Measurements from ENCODE around the gene FBN2. TPM values are rescaled to one million over a fixed set of nuclear protein-coding genes. Genes with fewer than 3 reads are reported as not detected.
"Not testable (repeated sequence)": the region's sequence is repeated elsewhere in the genome, so short reads cannot be mapped to it uniquely, and the experiment has no call there.

The FBN2 gene
- total RNA-seq, 1 experiment from 2014 or later, result not detected

GRCh38 chr5:128406803-128407202 lies 131.2 kb downstream of the FBN2 start:
- no peaks in the 10 kb centered on the region for H4K20me1 ChIP-seq (ENCODE audit: insufficient read depth, low read depth, low read length)
- H3K27me3 ChIP-seq (ENCODE audit: low read length), result no peaks in the 10 kb centered on the region
- H3K9me3 ChIP-seq (ENCODE audit: low read length), result no peaks in the 10 kb centered on the region
- H3K4me1 ChIP-seq (ENCODE audit: low read length), result no peaks in the 10 kb centered on the region
- H3K36me3 ChIP-seq (ENCODE audit: insufficient read depth, low read length), result no peaks in the 10 kb centered on the region
- no peak overlapping the region for H3K4me2 ChIP-seq (ENCODE audit: low read depth, low read length, poor library complexity, severe bottlenecking)
- no peak overlapping the region for H3K4me3 ChIP-seq (ENCODE audit: low read length)
- DNase-seq, result no peak
- no peak overlapping the region for H3K27ac ChIP-seq (ENCODE audit: low read length)
- no peak overlapping the region for H2AFZ ChIP-seq (ENCODE audit: low read length)
- no peak overlapping the region for H3K9ac ChIP-seq (ENCODE audit: low read length)
- no peaks in the 10 kb centered on the region for H3K79me2 ChIP-seq (ENCODE audit: low read length)
- no peaks in the 10 kb centered on the region for H3K9me2 ChIP-seq (replicated peaks; ENCODE audit: insufficient read depth, low read length)

DNA sequence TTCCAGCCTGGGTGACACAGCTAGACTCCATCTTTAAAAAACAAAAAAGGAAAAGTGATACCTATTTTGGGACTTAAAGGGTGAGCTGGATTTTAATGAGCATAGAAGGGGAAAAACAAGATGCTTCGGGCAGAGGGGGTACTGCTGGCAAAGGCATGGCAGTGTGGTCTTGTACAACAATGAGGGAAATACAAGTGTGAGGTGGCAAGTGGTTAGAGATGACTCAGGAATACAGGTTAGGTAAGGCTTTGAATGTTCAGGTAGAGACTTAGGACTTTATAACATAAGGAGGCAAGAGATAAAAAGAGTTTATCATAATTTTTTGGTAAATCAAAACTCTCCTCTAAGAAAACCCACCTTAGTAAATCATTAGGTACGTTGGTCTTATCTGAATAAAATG lies 132.9 kb downstream of the FBN2 start:
- Histone ChIP-seq H3K4me2 (ENCODE audit: low read depth, low read length, poor library complexity, severe bottlenecking) (no peak overlapping the region), H3K9me2 (replicated peaks; ENCODE audit: insufficient read depth, low read length) (no peaks in the 10 kb centered on the region), H3K9ac (ENCODE audit: low read length) (no peak overlapping the region), H3K27ac (ENCODE audit: low read length) (no peak overlapping the region), H4K20me1 (ENCODE audit: insufficient read depth, low read depth, low read length) (no peaks in the 10 kb centered on the region), H3K36me3 (ENCODE audit: insufficient read depth, low read length) (no peaks in the 10 kb centered on the region), H3K4me3 (ENCODE audit: low read length) (no peak overlapping the region), H3K4me1 (ENCODE audit: low read length) (no peaks in the 10 kb centered on the region), H3K27me3 (ENCODE audit: low read length) (no peaks in the 10 kb centered on the region), H2AFZ (ENCODE audit: low read length) (no peak overlapping the region), H3K9me3 (ENCODE audit: low read length) (no peaks in the 10 kb centered on the region), H3K79me2 (ENCODE audit: low read length) (no peaks in the 10 kb centered on the region)
- no peak for DNase-seq

- H3K27me3 ChIP-seq (ENCODE audit: low read length), result no peaks in the 10 kb centered on the region
- H3K9me3 ChIP-seq (ENCODE audit: low read length), result no peaks in the 10 kb centered on the region
- H3K9ac ChIP-seq (ENCODE audit: low read length), result no peak overlapping the region
- no peak for DNase-seq
- no peaks in the 10 kb centered on the region for H3K4me1 ChIP-seq (ENCODE audit: low read length)
- no peaks in the 10 kb centered on the region for H3K36me3 ChIP-seq (ENCODE audit: insufficient read depth, low read length)
- no peak overlapping the region for H2AFZ ChIP-seq (ENCODE audit: low read length)
- no peaks in the 10 kb centered on the region for H3K9me2 ChIP-seq (replicated peaks; ENCODE audit: insufficient read depth, low read length)
- H3K27ac ChIP-seq (ENCODE audit: low read length), result no peak overlapping the region
- no peaks in the 10 kb centered on the region for H3K79me2 ChIP-seq (ENCODE audit: low read length)
- no peak overlapping the region for H3K4me2 ChIP-seq (ENCODE audit: low read depth, low read length, poor library complexity, severe bottlenecking)
- H3K4me3 ChIP-seq (ENCODE audit: low read length), result no peak overlapping the region
- H4K20me1 ChIP-seq (ENCODE audit: insufficient read depth, low read depth, low read length), result no peaks in the 10 kb centered on the region
Measured at GRCh38 chr5:128403333-128403732, 134.7 kb downstream of the FBN2 start.

- Histone ChIP-seq H2AFZ (ENCODE audit: low read length) (no peak overlapping the region), H3K79me2 (ENCODE audit: low read length) (no peaks in the 10 kb centered on the region), H3K9me2 (replicated peaks; ENCODE audit: insufficient read depth, low read length) (no peaks in the 10 kb centered on the region), H3K9me3 (ENCODE audit: low read length) (no peaks in the 10 kb centered on the region), H3K4me3 (ENCODE audit: low read length) (no peak overlapping the region), H4K20me1 (ENCODE audit: insufficient read depth, low read depth, low read length) (no peaks in the 10 kb centered on the region), H3K4me2 (ENCODE audit: low read depth, low read length, poor library complexity, severe bottlenecking) (no peak overlapping the region), H3K27me3 (ENCODE audit: low read length) (no peaks in the 10 kb centered on the region), H3K36me3 (ENCODE audit: insufficient read depth, low read length) (no peaks in the 10 kb centered on the region), H3K27ac (ENCODE audit: low read length) (no peak overlapping the region), H3K4me1 (ENCODE audit: low read length) (no peaks in the 10 kb centered on the region), H3K9ac (ENCODE audit: low read length) (no peak overlapping the region)
- DNase-seq, result no peak
Measured at GRCh38 chr5:128402506-128402905, 135.5 kb downstream of the FBN2 start.

GRCh38 chr5:128400766-128401165 lies 137.3 kb downstream of the FBN2 start:
- not testable (repeated sequence) for H3K9ac ChIP-seq (ENCODE audit: low read length)

GRCh38 chr5:128399111-128399510 lies 138.9 kb downstream of the FBN2 start:
- Histone ChIP-seq H3K9me3 (ENCODE audit: low read length) (no peaks in the 10 kb centered on the region), H3K9me2 (replicated peaks; ENCODE audit: insufficient read depth, low read length) (no peaks in the 10 kb centered on the region), H3K79me2 (ENCODE audit: low read length) (no peaks in the 10 kb centered on the region), H3K9ac (ENCODE audit: low read length) (no peak overlapping the region), H4K20me1 (ENCODE audit: insufficient read depth, low read depth, low read length) (no peaks in the 10 kb centered on the region), H3K4me2 (ENCODE audit: low read depth, low read length, poor library complexity, severe bottlenecking) (no peak overlapping the region), H3K27me3 (ENCODE audit: low read length) (no peaks in the 10 kb centered on the region), H3K4me1 (ENCODE audit: low read length) (no peaks in the 10 kb centered on the region), H3K27ac (ENCODE audit: low read length) (no peak overlapping the region), H3K4me3 (ENCODE audit: low read length) (no peak overlapping the region), H3K36me3 (ENCODE audit: insufficient read depth, low read length) (no peaks in the 10 kb centered on the region), H2AFZ (ENCODE audit: low read length) (no peak overlapping the region)
- DNase-seq, result no peak

More at GRCh38 chr5:128400766-128401165, 137.3 kb downstream of the FBN2 start:
- not testable (repeated sequence) for H3K4me1 ChIP-seq (ENCODE audit: low read length); H3K79me2 ChIP-seq (ENCODE audit: low read length); H3K9me3 ChIP-seq (ENCODE audit: low read length); H3K27me3 ChIP-seq (ENCODE audit: low read length); H3K27ac ChIP-seq (ENCODE audit: low read length); H2AFZ ChIP-seq (ENCODE audit: low read length); DNase-seq; H3K4me3 ChIP-seq (ENCODE audit: low read length); H3K4me2 ChIP-seq (ENCODE audit: low read depth, low read length, poor library complexity, severe bottlenecking); H3K9me2 ChIP-seq (replicated peaks; ENCODE audit: insufficient read depth, low read length); H3K36me3 ChIP-seq (ENCODE audit: insufficient read depth, low read length); H4K20me1 ChIP-seq (ENCODE audit: insufficient read depth, low read depth, low read length)

GRCh38 chr5:128397876-128398275 lies 140.2 kb downstream of the FBN2 start:
- Histone ChIP-seq H3K9ac (ENCODE audit: low read length) (no peak overlapping the region), H2AFZ (ENCODE audit: low read length) (no peak overlapping the region)

DNA sequence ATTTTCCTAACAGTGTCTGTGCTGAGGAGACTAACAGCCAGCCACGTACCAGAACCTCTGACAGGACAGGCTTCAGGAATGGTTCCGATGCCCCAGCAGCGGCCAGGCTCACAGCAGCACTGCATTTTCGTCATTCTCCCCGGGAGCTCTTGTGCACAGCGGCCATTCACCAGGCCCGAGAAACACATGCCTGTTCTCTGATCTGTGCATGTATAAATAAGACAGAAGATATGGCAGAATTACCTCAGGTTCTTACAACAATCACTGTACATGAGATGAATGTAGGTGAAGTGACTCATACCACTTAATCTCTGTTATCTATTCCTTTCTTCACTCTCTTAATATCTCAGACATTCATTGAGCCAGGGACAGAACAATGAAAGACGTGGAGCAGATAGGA lies 143.0 kb downstream of the FBN2 start:
- Histone ChIP-seq H3K27me3 (ENCODE audit: low read length) (no peaks in the 10 kb centered on the region), H3K9me3 (ENCODE audit: low read length) (no peaks in the 10 kb centered on the region), H3K9ac (ENCODE audit: low read length) (no peak overlapping the region), H3K4me3 (ENCODE audit: low read length) (no peak overlapping the region), H3K79me2 (ENCODE audit: low read length) (no peaks in the 10 kb centered on the region), H3K9me2 (replicated peaks; ENCODE audit: insufficient read depth, low read length) (no peaks in the 10 kb centered on the region), H3K27ac (ENCODE audit: low read length) (no peak overlapping the region), H2AFZ (ENCODE audit: low read length) (no peak overlapping the region), H3K4me1 (ENCODE audit: low read length) (no peaks in the 10 kb centered on the region), H3K4me2 (ENCODE audit: low read depth, low read length, poor library complexity, severe bottlenecking) (no peak overlapping the region), H4K20me1 (ENCODE audit: insufficient read depth, low read depth, low read length) (no peaks in the 10 kb centered on the region), H3K36me3 (ENCODE audit: insufficient read depth, low read length) (no peaks in the 10 kb centered on the region)
- DNase-seq, result no peak

More at GRCh38 chr5:128397876-128398275, 140.2 kb downstream of the FBN2 start:
- Histone ChIP-seq H3K9me3 (ENCODE audit: low read length) (no peaks in the 10 kb centered on the region), H3K36me3 (ENCODE audit: insufficient read depth, low read length) (no peaks in the 10 kb centered on the region), H4K20me1 (ENCODE audit: insufficient read depth, low read depth, low read length) (no peaks in the 10 kb centered on the region), H3K4me2 (ENCODE audit: low read depth, low read length, poor library complexity, severe bottlenecking) (no peak overlapping the region), H3K9me2 (replicated peaks; ENCODE audit: insufficient read depth, low read length) (no peaks in the 10 kb centered on the region), H3K27me3 (ENCODE audit: low read length) (no peaks in the 10 kb centered on the region), H3K79me2 (ENCODE audit: low read length) (no peaks in the 10 kb centered on the region), H3K4me3 (ENCODE audit: low read length) (no peak overlapping the region), H3K4me1 (ENCODE audit: low read length) (no peaks in the 10 kb centered on the region), H3K27ac (ENCODE audit: low read length) (no peak overlapping the region)
- no peak for DNase-seq

DNA sequence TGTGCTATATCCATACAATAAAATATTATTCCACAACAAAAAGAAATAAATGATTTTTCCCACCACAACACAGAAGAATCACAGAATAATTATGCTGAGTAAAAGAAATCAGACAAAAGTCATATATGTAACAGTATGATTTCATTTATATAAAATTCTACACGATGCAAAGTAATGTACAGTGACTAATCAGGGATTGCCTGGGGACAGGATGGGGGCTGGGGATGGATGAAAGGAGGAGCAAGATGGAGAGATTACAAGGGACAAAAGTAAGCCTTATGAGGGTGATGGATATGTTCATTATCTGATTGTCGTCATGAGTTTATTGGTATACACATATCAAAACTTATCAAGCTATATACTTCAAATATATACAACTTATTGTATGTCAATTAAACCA lies 154.0 kb downstream of the FBN2 start:
- Histone ChIP-seq H2AFZ (ENCODE audit: low read length) (no peak overlapping the region), H3K9me2 (replicated peaks; ENCODE audit: insufficient read depth, low read length) (no peaks in the 10 kb centered on the region), H3K27me3 (ENCODE audit: low read length) (no peaks in the 10 kb centered on the region), H4K20me1 (ENCODE audit: insufficient read depth, low read depth, low read length) (no peaks in the 10 kb centered on the region), H3K36me3 (ENCODE audit: insufficient read depth, low read length) (no peaks in the 10 kb centered on the region), H3K79me2 (ENCODE audit: low read length) (no peaks in the 10 kb centered on the region), H3K9ac (ENCODE audit: low read length) (no peak overlapping the region), H3K4me1 (ENCODE audit: low read length) (no peaks in the 10 kb centered on the region), H3K9me3 (ENCODE audit: low read length) (no peaks in the 10 kb centered on the region), H3K4me2 (ENCODE audit: low read depth, low read length, poor library complexity, severe bottlenecking) (no peak overlapping the region), H3K4me3 (ENCODE audit: low read length) (no peak overlapping the region), H3K27ac (ENCODE audit: low read length) (no peak overlapping the region)
- DNase-seq, result no peak

All from Karpas-422 (cell line).